GM12892 (cell line): Measurements from ENCODE around the gene SDR9C7. TPM values are rescaled to one million over a fixed set of nuclear protein-coding genes. Genes with fewer than 3 reads are reported as not detected.
"Not testable (repeated sequence)": the region's sequence is repeated elsewhere in the genome, so short reads cannot be mapped to it uniquely, and the experiment has no call there.

Experiments used
- DNase-seq: peaks from one replicate; pipeline ENCODE4 v3.0.0; 2011; ENCODE audit not compliant: insufficient read length
- FAIRE-seq: peaks from 2 replicates; lab custom pipeline; 2011; peaks lifted over from hg19 to GRCh38; lab: Jason Lieb, UNC
- POLR2A ChIP-seq: IDR thresholded peaks from 2 replicates; pipeline ENCODE4 v1.6.1; 2011; ENCODE audit warnings: low read depth, low read length, control low read depth
- POLR2AphosphoS5 ChIP-seq: IDR thresholded peaks from 2 replicates; pipeline ENCODE4 v1.6.1; 2011; ENCODE audit warnings: low read depth, low read length, control low read depth
- TAF1 ChIP-seq: IDR thresholded peaks from 2 replicates; pipeline ENCODE4 v1.6.1; 2011; ENCODE audit warnings: low read depth, mild to moderate bottlenecking, control low read depth, low read length, borderline replicate concordance
- polyA plus RNA-seq: library from polyadenylated mRNA; unstranded; fragments of >200 nt; gene quantifications from one replicate; pipeline ENCODE4 v1.2.1, GENCODE V29; 2012; ENCODE audit warnings: missing spikeins, inconsistent platforms; ENCODE audit not compliant: missing spikeins

SDR9C7 gene
- polyA plus RNA-seq = not detected

DNA sequence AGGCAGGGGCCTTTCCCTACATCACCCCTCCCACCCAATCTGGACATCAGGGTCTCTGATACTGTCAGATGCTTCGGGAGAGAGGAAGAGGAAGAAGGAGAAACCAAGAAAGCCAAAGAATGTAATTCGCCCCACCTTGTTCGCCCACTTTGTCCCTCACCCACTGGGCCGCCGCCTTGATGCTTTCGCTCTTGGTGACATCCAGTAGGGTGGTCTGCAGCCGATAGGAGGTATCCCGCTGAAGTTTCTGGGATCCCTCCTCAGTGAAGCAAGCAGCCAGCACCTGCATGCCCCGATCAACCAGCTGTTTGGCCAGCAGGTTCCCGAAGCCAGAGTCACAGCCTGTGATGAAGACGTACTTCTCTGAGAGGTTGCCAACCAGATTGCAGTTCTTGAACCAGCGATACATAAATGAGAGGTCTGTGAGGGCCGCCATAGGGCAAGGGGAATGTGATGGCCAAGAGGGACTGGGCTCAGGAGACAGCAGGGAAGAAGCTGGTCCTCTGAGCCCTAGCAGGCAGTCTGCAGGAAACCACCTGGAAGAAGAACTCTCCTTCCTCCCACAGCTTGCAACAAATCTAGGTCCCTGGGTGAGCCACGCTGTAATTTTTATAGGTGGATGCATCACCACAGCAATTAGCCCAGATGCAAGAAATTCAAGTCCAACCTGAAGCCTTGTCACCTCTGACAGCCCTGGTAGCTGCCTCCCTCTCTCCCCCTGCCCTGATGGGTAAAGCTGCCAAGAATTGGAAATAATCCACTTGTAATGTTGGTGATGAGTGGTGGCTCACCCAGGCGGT, at the start of gene SDR9C7:
Gene SDR9C7, minus strand, starts transcription at position 583 of the 800 bp plus-strand sequence. Its CDS starts 147 bp downstream, at position 436.
- DNase-seq = no peak
- TF ChIP-seq POLR2AphosphoS5 (no peak), POLR2A (no peak), TAF1 (no peak)

DNA sequence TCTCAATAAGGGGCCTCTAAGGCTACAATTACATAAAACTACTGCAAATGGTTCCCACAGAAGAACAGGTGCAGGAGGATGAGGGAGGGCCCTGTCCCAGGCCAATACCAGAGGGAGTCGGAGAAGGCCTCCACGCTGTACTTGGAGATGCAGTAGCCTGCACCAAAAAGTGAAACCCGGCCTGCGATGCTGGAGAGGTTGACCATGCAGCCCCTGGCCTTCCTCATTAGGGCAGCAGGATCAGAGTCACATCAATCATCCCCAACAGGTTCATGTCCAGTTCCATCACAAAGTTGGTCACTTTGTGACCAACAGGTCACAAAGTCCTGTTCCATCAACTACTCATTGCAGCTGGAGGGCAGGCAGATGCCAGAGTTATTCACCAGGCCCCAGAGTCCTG, 49.2 kb upstream of the SDR9C7 start:
- no peak for TF ChIP-seq POLR2AphosphoS5
- TF ChIP-seq POLR2A = no peak
- TF ChIP-seq TAF1 = no peak
- no peak for FAIRE-seq

More for the DNA sequence above, at the start of gene SDR9C7:
- FAIRE-seq = no peak

DNA sequence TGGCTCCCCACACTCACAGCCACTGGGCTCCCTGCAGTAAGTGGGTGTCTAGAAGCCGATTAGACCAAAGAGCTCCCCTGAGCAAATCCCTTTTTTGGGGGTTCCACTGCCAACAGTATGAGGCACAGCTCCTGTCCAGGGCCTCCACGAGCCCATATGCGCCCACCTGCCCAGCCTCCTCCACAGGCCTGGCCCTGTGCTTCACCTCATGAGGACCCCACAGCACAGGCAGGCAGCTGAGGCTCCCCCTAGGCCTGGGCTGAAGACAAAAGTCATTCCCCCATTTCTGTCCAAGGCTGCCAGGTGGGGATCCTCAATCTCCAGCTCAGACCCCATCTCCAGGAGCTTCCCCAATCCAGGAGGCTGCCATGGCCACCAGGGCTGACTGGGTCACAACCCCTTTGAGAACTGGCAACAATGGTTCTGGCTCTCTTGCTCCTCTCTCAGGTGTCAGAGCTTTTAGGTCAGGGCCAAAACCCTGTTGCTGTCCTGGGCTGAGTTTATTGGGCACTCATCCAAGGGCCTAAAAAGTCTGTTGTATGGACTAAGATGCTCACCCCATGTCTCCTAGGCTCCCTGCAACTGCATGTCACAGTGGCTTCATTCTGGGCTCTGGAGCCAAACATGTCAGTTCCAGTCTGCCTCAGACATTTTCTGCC, 48.5 kb upstream of the SDR9C7 start:
- FAIRE-seq, DNase-seq: not testable (repeated sequence)

More for the DNA sequence above, 49.2 kb upstream of the SDR9C7 start:
- no peak for DNase-seq

DNA sequence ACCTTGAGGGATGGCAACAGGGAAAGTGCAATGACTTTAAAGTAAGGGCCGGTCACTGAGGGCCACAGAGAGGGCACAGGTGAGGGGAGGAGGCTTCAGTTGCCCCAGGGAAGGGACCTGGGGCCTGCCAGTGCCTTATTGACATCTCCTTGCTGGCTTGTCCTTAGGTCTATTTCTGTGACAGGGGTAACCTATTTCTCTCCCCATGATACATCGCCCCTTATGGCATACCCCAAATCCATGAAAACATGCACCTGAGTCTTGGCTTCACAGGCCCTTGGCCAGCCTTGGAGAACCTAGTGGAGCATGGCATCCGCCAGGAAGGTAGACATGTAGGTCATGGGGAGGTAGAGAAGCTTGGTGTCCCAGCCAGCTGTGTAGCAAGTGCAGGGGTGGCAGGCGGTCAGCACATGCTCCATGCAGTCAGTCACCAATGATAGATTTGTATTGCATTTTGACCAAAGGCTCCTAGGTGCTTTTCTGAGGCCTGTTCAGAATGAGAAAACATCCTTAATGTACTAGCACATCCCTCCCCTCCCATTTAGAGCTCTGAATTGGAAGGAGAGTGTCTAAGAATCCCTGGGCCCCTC, 46.8 kb upstream of the SDR9C7 start:
- no peak for DNase-seq
- TF ChIP-seq TAF1 (no peak), POLR2A (no peak), POLR2AphosphoS5 (no peak)
- no peak for FAIRE-seq

DNA sequence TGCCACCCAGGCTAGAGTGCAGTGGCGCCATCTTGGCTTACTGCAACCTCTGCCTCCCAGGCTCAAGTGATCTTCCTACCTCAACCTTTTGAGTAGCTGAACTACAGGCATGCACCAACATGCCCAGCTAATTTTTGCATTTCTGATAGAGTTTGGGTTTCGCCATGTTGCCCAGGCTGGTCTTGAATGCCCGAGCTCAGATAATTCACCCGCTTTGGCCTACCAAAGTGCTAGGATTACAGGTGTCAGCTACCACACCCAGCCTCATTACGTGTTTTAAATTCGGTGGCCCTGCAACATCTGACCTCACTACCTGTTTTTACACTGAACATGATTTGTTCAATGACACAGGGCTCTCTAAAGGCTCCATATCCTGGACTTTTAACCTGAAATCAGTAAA, 46.1 kb upstream of the SDR9C7 start:
- TF ChIP-seq POLR2A = no peak
- no peak for TF ChIP-seq TAF1
- TF ChIP-seq POLR2AphosphoS5 = no peak
- FAIRE-seq = no peak
- DNase-seq = no peak

DNA sequence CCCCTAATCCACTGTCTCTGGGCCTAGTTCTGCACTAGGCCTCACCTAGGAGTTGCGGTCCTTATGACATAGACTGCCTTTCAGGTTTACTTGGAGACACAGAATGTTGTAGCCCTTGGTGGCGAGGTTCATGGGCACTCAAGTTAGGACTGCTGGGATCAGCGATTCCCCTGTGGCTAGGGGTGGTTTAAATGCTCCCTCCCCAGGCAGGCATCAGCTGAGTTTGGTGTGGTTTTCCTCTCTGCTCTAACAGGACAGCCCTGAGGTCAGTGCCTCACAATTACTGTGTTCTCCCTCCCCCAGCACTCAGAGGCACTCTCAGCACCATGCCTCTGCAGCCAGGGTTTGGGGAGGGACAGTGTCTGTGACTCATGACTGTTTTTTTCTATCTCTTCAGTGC, 45.4 kb upstream of the SDR9C7 start:
- TF ChIP-seq POLR2AphosphoS5 = no peak
- no peak for TF ChIP-seq TAF1
- no peak for TF ChIP-seq POLR2A
- FAIRE-seq = no peak
- no peak for DNase-seq

DNA sequence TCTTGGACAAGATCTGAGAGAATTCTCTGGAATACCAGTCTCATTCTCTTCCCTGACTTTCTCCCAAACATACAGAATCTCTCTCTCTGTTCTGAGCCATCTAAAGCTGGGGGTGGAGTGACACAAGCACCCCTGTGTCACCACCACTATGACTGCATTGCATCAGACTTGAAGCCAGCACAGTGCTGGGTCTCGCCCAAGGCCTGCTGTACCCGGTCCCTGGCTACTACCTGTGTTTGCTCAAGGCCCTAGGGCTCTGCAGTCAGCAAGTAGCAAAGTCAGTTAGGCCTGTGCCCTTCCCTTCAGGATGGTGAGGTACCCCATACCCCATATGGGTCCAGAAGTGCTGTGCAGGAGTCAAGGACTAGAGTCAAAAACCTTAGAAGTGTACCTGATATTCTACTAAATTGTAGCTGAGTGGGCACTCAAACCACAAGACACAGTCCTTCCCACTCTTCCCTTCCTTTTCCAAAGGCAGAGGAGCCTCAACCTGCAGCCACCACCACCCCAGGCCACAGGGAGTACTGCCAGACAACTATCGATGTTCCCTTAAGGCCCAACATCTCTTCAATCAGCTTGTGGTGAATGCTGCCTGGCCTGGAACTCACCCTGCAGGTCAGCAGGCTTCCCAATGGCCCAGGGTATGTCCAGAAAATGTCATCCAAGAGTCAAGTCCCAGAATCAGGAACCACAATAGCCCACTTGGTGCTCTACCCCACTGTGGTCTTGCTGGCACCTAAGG, 44.4 kb upstream of the SDR9C7 start:
- no peak for FAIRE-seq
- DNase-seq = no peak
- no peak for TF ChIP-seq TAF1

DNA sequence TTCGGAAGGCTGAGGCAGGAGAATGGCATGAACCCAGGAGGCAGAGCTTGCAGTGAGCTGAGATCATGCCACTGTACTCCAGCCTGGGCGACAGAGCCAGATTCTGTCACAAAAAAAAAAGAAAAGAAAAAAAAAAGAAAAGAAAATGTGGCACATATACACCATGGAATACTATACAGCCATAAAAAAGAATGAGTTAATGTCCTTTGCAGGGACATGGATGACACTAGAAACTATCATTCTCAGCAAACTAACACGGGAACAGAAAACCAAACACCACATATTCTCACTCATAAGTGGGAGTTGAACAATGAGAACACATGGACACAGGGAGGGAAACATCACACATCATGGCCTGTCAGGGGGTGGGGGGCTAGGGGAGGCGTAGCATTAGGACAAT, 43.2 kb upstream of the SDR9C7 start:
- FAIRE-seq, DNase-seq: not testable (repeated sequence)

DNA sequence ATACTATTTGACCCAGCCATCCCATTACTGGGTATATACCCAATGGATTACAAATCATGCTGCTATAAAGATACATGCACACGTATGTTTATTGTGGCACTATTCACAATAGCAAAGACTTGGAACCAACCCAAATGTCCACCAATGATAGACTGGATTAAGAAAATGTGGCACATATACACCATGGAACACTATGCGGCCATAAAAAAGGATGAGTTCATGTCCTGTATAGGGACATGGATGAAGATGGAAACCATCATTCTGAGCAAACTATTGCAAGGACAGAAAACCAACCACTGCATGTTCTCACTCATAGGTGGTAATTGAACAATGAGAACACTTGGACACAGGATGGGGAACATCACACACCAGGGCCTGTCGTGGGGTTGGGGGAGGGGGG, 40.0 kb upstream of the SDR9C7 start:
- not testable (repeated sequence) for FAIRE-seq, DNase-seq

DNA sequence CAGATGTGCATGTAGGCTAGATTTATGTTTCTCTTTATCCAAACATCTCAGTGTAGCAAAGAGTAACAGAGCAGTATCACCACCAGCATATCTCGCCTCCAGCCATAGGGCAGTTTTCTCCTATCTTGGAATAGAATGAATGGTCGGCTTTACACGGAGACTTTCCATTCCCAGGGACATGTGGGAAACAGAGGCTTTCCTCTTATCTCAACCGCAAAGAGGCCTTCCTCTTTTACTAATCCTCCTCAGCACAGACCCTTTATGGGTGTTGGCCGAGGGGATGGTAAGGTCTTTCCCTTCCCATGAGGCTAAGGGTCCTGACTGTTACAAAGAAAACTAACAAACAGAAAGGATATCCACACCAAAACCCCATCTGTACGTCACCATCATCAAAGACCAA, 34.7 kb upstream of the SDR9C7 start:
- FAIRE-seq, DNase-seq: not testable (repeated sequence)

DNA sequence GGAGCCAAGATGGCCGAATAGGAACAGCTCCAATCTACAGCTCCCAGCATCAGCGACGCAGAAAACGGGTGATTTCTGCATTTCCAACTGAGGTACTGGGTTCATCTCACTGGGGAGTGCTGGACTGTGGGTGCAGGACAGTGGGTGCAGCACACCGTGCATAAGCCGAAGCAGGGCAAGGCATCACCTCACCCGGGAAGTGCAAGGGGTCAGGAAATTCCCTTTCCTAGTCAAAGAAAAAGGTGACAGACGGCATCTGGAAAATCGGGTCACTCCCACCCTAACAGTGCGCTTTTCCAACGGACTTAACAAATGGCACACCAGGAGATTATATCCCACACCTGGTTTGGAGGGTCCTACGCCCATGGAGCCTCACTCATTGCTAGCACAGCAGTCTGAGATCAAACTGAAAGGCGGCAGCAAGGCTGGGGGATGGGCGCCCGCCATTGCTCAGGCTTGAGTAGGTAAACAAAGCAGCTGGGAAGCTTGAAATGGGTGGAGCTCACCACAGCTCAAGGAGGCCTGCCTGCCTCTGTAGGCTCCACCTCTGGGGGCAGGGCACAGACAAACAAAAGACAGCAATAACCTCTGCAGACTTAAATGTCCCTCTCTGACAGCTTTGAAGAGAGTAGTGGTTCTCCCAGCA, 31.9 kb upstream of the SDR9C7 start:
- not testable (repeated sequence) for DNase-seq

DNA sequence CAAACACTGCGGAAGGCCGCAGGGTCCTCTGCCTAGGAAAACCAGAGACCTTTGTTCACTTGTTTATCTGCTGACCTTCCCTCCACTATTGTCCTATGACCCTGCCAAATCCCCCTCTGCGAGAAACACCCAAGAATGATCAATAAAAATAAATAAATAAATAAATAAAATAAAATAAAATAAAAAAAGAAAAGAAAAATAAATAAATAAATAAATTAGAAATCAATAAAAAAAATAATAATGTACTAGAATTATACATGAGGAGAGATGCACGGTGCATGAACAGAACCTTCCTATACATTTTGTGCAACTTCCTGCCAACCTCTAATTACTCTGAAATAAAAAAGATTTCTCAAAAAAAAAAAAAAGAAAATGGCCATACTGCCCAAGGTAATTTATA, 30.9 kb upstream of the SDR9C7 start:
- FAIRE-seq, DNase-seq: not testable (repeated sequence)

More for the DNA sequence above, 31.9 kb upstream of the SDR9C7 start:
- FAIRE-seq = not testable (repeated sequence)

DNA sequence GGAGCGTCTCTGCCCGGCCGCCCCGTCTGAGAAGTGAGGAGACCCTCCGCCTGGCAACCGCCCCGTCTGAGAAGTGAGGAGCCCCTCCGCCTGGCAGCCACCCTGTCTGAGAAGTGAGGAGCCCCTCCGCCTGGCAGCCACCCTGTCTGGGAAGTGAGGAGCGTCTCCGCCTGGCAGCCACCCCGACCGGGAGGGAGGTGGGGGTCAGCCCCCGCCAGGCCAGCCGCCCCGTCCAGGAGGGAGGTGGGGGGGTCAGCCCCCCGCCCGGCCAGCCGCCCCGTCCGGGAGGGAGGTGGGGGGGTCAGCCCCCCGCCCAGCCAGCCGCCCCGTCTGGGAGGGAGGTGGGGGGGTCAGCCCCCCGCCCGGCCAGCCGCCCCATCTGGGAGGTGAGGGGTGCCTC, 29.3 kb upstream of the SDR9C7 start:
- not testable (repeated sequence) for DNase-seq, FAIRE-seq

DNA sequence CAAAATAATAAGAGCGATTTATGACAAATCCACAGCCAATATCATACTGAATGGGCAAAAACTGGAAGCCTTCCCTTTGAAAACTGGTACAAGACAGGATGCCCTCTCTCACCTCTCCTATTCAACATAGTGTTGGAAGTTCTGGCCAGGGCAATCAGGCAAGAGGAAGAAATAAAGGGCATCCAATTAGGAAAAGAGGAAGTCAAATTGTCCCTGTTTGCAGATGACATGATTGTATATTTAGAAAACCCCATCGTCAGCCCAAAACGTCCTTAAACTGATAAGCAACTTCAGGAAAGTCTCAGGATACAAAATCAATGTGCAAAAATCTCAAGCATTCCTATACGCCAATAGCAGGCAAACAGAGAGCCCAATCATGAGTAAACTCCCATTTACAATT, 28.0 kb upstream of the SDR9C7 start:
- not testable (repeated sequence) for DNase-seq, FAIRE-seq
